GM10847 (cell line): ENCODE data around the gene KCP.

ENCODE experiments used
- POLR2A ChIP-seq: IDR thresholded peaks from 2 replicates; pipeline ENCODE4 v1.6.1; 2011; ENCODE audit not compliant: insufficient read length; ENCODE audit errors: extremely low read depth

The KCP gene

GRCh38 chr7:128831178-128831993 lies 79.1 kb downstream of the KCP start:
- TF ChIP-seq POLR2A, result no peak

GRCh38 chr7:128830231-128831177 lies 80.0 kb downstream of the KCP start, which contains the start of gene FLNC:
Gene FLNC (plus strand): TSS chr7:128830406. CDS start chr7:128830638, 232 bp downstream.
- no peak for TF ChIP-seq POLR2A

GRCh38 chr7:128829391-128830166 lies 80.9 kb downstream of the KCP start:
- TF ChIP-seq POLR2A, result no peak

GRCh38 chr7:128827971-128828711 lies 82.4 kb downstream of the KCP start:
- no peak for TF ChIP-seq POLR2A

GRCh38 chr7:128827248-128827958 lies 83.1 kb downstream of the KCP start:
- no peak for TF ChIP-seq POLR2A

GRCh38 chr7:128826916-128827247 lies 83.6 kb downstream of the KCP start:
- TF ChIP-seq POLR2A, result no peak
